ENCODE results near the gene SIL1.

DNA sequence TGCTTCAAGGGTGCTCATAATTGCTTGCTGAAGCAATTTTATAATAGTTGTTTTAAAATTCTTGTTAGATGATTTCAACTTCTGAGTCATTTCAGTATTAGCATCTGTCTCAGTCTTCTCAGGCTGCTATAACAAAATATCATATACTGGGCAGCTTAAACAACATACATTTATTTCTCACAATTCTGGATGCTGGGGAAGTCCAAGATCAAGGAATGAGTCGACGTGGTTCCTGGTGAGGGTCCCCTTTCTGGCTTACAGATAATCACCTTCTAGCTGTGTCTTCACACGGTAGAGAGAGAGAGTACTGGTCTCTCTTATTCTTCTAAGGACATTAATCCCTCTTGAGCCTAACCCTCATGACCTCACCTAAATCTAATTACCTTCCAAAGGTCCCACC is 160.4 kb downstream of the SIL1 start:
- TF ChIP-seq EZH2 (IDR thresholded peaks at IDR 0.05; ENCODE audit: low read length, missing control alignments): no peak
- TF ChIP-seq, protein P1, sequence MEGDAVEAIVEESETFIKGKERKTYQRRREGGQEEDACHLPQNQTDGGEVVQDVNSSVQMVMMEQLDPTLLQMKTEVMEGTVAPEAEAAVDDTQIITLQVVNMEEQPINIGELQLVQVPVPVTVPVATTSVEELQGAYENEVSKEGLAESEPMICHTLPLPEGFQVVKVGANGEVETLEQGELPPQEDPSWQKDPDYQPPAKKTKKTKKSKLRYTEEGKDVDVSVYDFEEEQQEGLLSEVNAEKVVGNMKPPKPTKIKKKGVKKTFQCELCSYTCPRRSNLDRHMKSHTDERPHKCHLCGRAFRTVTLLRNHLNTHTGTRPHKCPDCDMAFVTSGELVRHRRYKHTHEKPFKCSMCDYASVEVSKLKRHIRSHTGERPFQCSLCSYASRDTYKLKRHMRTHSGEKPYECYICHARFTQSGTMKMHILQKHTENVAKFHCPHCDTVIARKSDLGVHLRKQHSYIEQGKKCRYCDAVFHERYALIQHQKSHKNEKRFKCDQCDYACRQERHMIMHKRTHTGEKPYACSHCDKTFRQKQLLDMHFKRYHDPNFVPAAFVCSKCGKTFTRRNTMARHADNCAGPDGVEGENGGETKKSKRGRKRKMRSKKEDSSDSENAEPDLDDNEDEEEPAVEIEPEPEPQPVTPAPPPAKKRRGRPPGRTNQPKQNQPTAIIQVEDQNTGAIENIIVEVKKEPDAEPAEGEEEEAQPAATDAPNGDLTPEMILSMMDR (conservative IDR thresholded peaks at IDR 0.05 in 1 of 2, IDR thresholded peaks at IDR 0.05 in 1 of 2; ENCODE audit: low read depth in 1 of 2, low read length in 2 of 2): no peak

Data from fibroblast of lung (primary cell).